Cardiac muscle cell (in vitro differentiated cells and primary cell): ENCODE data around the gene THADA. TPM values are rescaled to one million over a fixed set of nuclear protein-coding genes. Genes with fewer than 3 reads are reported as not detected.

Source experiments
- DNase-seq, 2 donors: peaks; one replicate each; pipeline versions ENCODE4 v3.0.0 to v3.0.0-alpha.2; 2010 to 2017; ENCODE audit warnings: low read depth in 1 of 2, low spot score in 1 of 2
- H3K27ac ChIP-seq: fragments of 200-600 bp; sonication (generic); 2 replicates; pipeline ENCODE4 v1.5.1; 2016
- H3K27me3 ChIP-seq: fragments of 200-600 bp; sonication (generic); 2 replicates; pipeline ENCODE4 v1.6.0; 2016; ENCODE audit warnings: control low read depth
- H3K36me3 ChIP-seq: fragments of 200-600 bp; sonication (generic); 2 replicates; pipeline ENCODE4 v1.5.1; 2016; ENCODE audit warnings: control low read depth
- H3K4me1 ChIP-seq: fragments of 200-600 bp; sonication (generic); 2 replicates; pipeline ENCODE4 v1.8.1; 2017; ENCODE audit warnings: low read depth, mild to moderate bottlenecking, mixed run types
- H3K4me3 ChIP-seq: fragments of 200-600 bp; sonication (generic); 2 replicates; pipeline ENCODE4 v1.5.1; 2016; ENCODE audit warnings: mild to moderate bottlenecking
- H3K9me3 ChIP-seq: fragments of 200-600 bp; sonication (generic); 2 replicates; pipeline ENCODE4 v1.5.1; 2017; ENCODE audit warnings: low read depth, mild to moderate bottlenecking, control low read depth
- CTCF ChIP-seq: IDR thresholded peaks from 2 replicates; pipeline ENCODE4 v1.5.1; 2012; ENCODE audit warnings: low read depth, mild to moderate bottlenecking, low read length
- polyA plus RNA-seq: library from polyadenylated mRNA; unstranded; fragments of >200 nt; fragmentation: Nextera tagmentation; extraction: Ambion mirVana; gene quantifications from 2 replicates; pipeline ENCODE4 v1.2.1, GENCODE V29; 2016
- total RNA-seq: library from RNA; depleted of rRNA; stranded (reverse); fragments of >200 nt; gene quantifications from 2 replicates; pipeline ENCODE4 v1.2.3, GENCODE V29; 2016

The THADA gene
- total and polyA plus RNA-seq, 2 experiments from 2014 or later, result 11.9 to 17.3 TPM

DNA sequence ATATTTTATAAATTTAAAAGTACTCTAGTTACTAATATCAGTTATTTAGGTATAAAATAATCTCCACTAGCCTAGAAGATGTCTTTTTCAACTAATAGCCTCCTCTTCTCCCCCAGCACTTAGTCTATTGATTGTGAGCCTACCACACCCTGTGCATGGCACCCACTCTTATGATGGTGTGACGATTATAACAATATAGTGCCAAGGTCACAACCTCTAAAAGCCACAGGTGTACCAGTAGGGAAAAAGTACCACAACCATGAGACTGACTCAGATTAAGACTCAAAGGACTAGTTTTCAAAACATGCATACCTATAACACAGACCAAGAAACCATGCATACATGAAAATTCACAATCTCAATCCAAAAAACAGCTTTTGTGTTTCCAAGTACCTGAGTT, 27.6 kb downstream of the THADA start:
- no peak for DNase-seq
- no peak for TF ChIP-seq CTCF
- Histone ChIP-seq H3K27ac (no peak overlapping the region), H3K9me3 (no peaks in the 10 kb centered on the region), H3K4me1 (no peaks in the 10 kb centered on the region), H3K36me3 (peaks cover 13% of the 10 kb centered on the region), H3K4me3 (no peak overlapping the region), H3K27me3 (no peaks in the 10 kb centered on the region)

- Histone ChIP-seq H3K4me3 (no peak overlapping the region), H3K9me3 (no peaks in the 10 kb centered on the region), H3K4me1 (no peaks in the 10 kb centered on the region), H3K27me3 (no peaks in the 10 kb centered on the region), H3K27ac (no peak overlapping the region), H3K36me3 (peaks cover 5% of the 10 kb centered on the region)
- no peak for DNase-seq
- TF ChIP-seq CTCF, result no peak
Observed at GRCh38 chr2:43566461-43566729, 29.4 kb downstream of the THADA start.

GRCh38 chr2:43563679-43564078, 32.2 kb downstream of the THADA start:
- no peak for TF ChIP-seq CTCF
- H3K4me3 ChIP-seq, result no peak overlapping the region
- no peaks in the 10 kb centered on the region for H3K27me3 ChIP-seq
- DNase-seq, result no peak
- H3K36me3 ChIP-seq, result no peaks in the 10 kb centered on the region
- H3K27ac ChIP-seq, result no peak overlapping the region
- H3K9me3 ChIP-seq, result no peaks in the 10 kb centered on the region
- H3K4me1 ChIP-seq, result no peaks in the 10 kb centered on the region

GRCh38 chr2:43560231-43560547, 35.6 kb downstream of the THADA start:
- TF ChIP-seq CTCF, result no peak
- no peaks in the 10 kb centered on the region for H3K9me3 ChIP-seq

GRCh38 chr2:43559391-43560230, 36.2 kb downstream of the THADA start:
- no peaks in the 10 kb centered on the region for H3K36me3 ChIP-seq
- H3K4me1 ChIP-seq, result no peaks in the 10 kb centered on the region
- H3K4me3 ChIP-seq, result no peak overlapping the region
- no peak overlapping the region for H3K27ac ChIP-seq
- no peaks in the 10 kb centered on the region for H3K9me3 ChIP-seq
- DNase-seq, result no peak
- no peak for TF ChIP-seq CTCF
- no peaks in the 10 kb centered on the region for H3K27me3 ChIP-seq

More at GRCh38 chr2:43560231-43560547, 35.6 kb downstream of the THADA start:
- no peaks in the 10 kb centered on the region for H3K36me3 ChIP-seq
- no peaks in the 10 kb centered on the region for H3K27me3 ChIP-seq
- H3K27ac ChIP-seq, result no peak overlapping the region
- no peaks in the 10 kb centered on the region for H3K4me1 ChIP-seq
- H3K4me3 ChIP-seq, result no peak overlapping the region
- no peak for DNase-seq
